CD4-positive, alpha-beta memory T cell (primary cell): Measurements from ENCODE around the gene WDR26. TPM values are rescaled to one million over a fixed set of nuclear protein-coding genes. Genes with fewer than 3 reads are reported as not detected.
"Not testable (repeated sequence)": the region's sequence is repeated elsewhere in the genome, so short reads cannot be mapped to it uniquely, and the experiment has no call there.

Experiments used
- CTCF ChIA-PET: fragments of 350-600 bp; sonication (Branson Sonifier 250); formaldehyde crosslinking; loops from one replicate; lab custom pipeline; 2021; ENCODE audit warnings: inconsistent platforms; ENCODE audit not compliant: partially characterized antibody; lab: Charles Lee
- POLR2A ChIA-PET: fragments of 350-600 bp; sonication (Branson Sonifier 250); formaldehyde crosslinking; loops from one replicate; lab custom pipeline; 2021; ENCODE audit not compliant: partially characterized antibody; lab: Charles Lee
- DNase-seq, 5 donors: peaks; one replicate each; pipeline versions ENCODE4 v3.0.0 to v3.0.0-alpha.2; 2020 to 2022; ENCODE audit warnings: mixed read lengths in 1 of 5
- H3K27ac ChIP-seq: one replicate; pipeline ENCODE4 v1.7.0; 2013; ENCODE audit warnings: low read depth, low read length
- H3K27me3 ChIP-seq: 2 replicates; pipeline ENCODE4 v1.7.0; 2013; ENCODE audit warnings: mild to moderate bottlenecking, low read length, moderate library complexity; ENCODE audit not compliant: insufficient read depth
- H3K36me3 ChIP-seq: 2 replicates; pipeline ENCODE4 v1.7.0; 2013; ENCODE audit warnings: mild to moderate bottlenecking, low read length, moderate library complexity; ENCODE audit not compliant: insufficient read depth
- H3K4me1 ChIP-seq: 2 replicates; pipeline ENCODE4 v1.7.0; 2013; ENCODE audit warnings: mild to moderate bottlenecking, low read length, moderate library complexity; ENCODE audit not compliant: insufficient read depth
- H3K4me3 ChIP-seq, 2 donors: one replicate each; pipeline ENCODE4 v1.7.0; 2013; ENCODE audit warnings: low read length in 2 of 2, mild to moderate bottlenecking in 1 of 2
- H3K9me3 ChIP-seq, 2 donors: one replicate each; pipeline ENCODE4 v1.7.0; 2013; ENCODE audit warnings: low read length in 2 of 2, control low read depth in 1 of 2; ENCODE audit not compliant: control insufficient read depth in 1 of 2
- H3K27ac Mint-ChIP-seq, 7 donors: one replicate each; pipeline ENCODE4 v1.8.0; 2020 to 2021; ENCODE audit warnings: mixed read lengths in 7 of 7, mild to moderate bottlenecking in 6 of 7, inconsistent platforms in 3 of 7, moderate library complexity in 3 of 7
- H3K27me3 Mint-ChIP-seq, 2 donors: one replicate each; pipeline ENCODE4 v1.8.0; 2020 to 2021; ENCODE audit warnings: mixed read lengths in 2 of 2
- H3K36me3 Mint-ChIP-seq, 2 donors: one replicate each; pipeline ENCODE4 v1.8.0; 2020 to 2021; ENCODE audit warnings: mixed read lengths in 2 of 2, inconsistent platforms in 1 of 2, mild to moderate bottlenecking in 1 of 2
- H3K4me1 Mint-ChIP-seq, 4 donors: one replicate each; pipeline ENCODE4 v1.8.0; 2020 to 2021; ENCODE audit warnings: mixed read lengths in 4 of 4, mild to moderate bottlenecking in 1 of 4
- H3K4me3 Mint-ChIP-seq, 8 donors: one replicate each; pipeline ENCODE4 v1.8.0; 2020 to 2021; ENCODE audit warnings: mixed read lengths in 8 of 8, mild to moderate bottlenecking in 7 of 8, moderate library complexity in 6 of 8, inconsistent platforms in 3 of 8
- H3K9me3 Mint-ChIP-seq, 8 donors: one replicate each; pipeline ENCODE4 v1.8.0; 2020 to 2021; ENCODE audit warnings: mixed read lengths in 8 of 8, mild to moderate bottlenecking in 5 of 8, inconsistent platforms in 3 of 8, moderate library complexity in 1 of 8
- intact Hi-C: fragments of 100-400 bp; cut with micrococcal nuclease; formaldehyde crosslinking; loops from one replicate; pipeline ENCODE4 v1.15.1; 2023
- polyA plus RNA-seq, 2 donors: library from polyadenylated mRNA; unstranded; fragments of 300-500 nt; fragmentation: Illumina TruSeq; gene quantifications; one replicate each; pipeline ENCODE4 v1.2.3, GENCODE V29; 2021
- total RNA-seq, 2 experiments: library from RNA; stranded (reverse); gene quantifications; one replicate each; pipeline ENCODE4 v1.2.3, GENCODE V29; 2021

Gene WDR26
- total and polyA plus RNA-seq, 4 experiments from 2014 or later: 2.9 to 123 (median 62.4) TPM

- Mint-ChIP-seq H3K36me3 (peaks cover 8 to 43% of the 10 kb centered on the region in 2 donors), H3K27me3 (no peaks in the 10 kb centered on the region), H3K4me3 (peak overlapping the region; percentile 89 to 97 (median 94)), H3K9me3 (no peaks in the 10 kb centered on the region), H3K4me1 (peaks cover 42 to 74% (median 56%) of the 10 kb centered on the region in 4 donors), H3K27ac (peak overlapping the region; percentile 81 to 97 (median 92))
- no peak for DNase-seq
- Histone ChIP-seq H3K4me1 (peaks cover 74% of the 10 kb centered on the region), H3K9me3 (no peaks in the 10 kb centered on the region), H3K27me3 (no peaks in the 10 kb centered on the region), H3K4me3 (peak overlapping the region; percentile 58 to 79), H3K27ac (peak overlapping the region; percentile 81), H3K36me3 (peaks cover 9% of the 10 kb centered on the region)
- ChIA-PET POLR2A (interaction anchor here (0.6 to 7.6 kb wide), 17 partner anchors 10 to 318 kb away, joined by 3 to 43 read pairs (median 8); partner anchors contain the start of genes DEGS1, FBXO28 and NVL), CTCF (interaction anchor here (1.1 to 9.7 kb wide), 4 partner anchors 25 to 316 kb away, joined by 3 to 79 read pairs (median 6); no protein-coding TSS in a partner anchor)
- intact Hi-C loops: loop anchor here (2.0 to 10.0 kb wide), 5 partner anchors 47 to 1719 kb away; partner anchors contain the start of genes AIDA, BROX, DEGS1 and H3-3A
Observed at GRCh38 chr1:224432146-224432545, 2.5 kb downstream of the WDR26 start.

GRCh38 chr1:224431726-224432125, 2.9 kb downstream of the WDR26 start:
- Histone ChIP-seq H3K27ac (peak overlapping the region; percentile 81), H3K4me1 (peaks cover 74% of the 10 kb centered on the region), H3K27me3 (no peaks in the 10 kb centered on the region), H3K4me3 (peak overlapping the region; percentile 58 to 79), H3K9me3 (no peaks in the 10 kb centered on the region), H3K36me3 (peaks cover 9% of the 10 kb centered on the region)
- Mint-ChIP-seq H3K9me3 (no peaks in the 10 kb centered on the region), H3K4me3 (peak overlapping the region; percentile 89 to 97 (median 94)), H3K27ac (peak overlapping the region; percentile 26 to 97 (median 85)), H3K27me3 (no peaks in the 10 kb centered on the region), H3K36me3 (peaks cover 10 to 43% of the 10 kb centered on the region in 2 donors), H3K4me1 (peaks cover 40 to 71% (median 54%) of the 10 kb centered on the region in 4 donors)
- intact Hi-C loops: loop anchor here (2.0 to 10.0 kb wide), 5 partner anchors 47 to 1719 kb away; partner anchors contain the start of genes AIDA, BROX, DEGS1 and H3-3A
- CTCF ChIA-PET: interaction anchor here (1.1 to 9.7 kb wide), 4 partner anchors 25 to 316 kb away, joined by 3 to 79 read pairs (median 6); no protein-coding TSS in a partner anchor
- POLR2A ChIA-PET: interaction anchor here (0.6 to 7.6 kb wide), 19 partner anchors 11 to 440 kb away, joined by 3 to 43 read pairs (median 8); partner anchors contain the start of genes CNIH4, DEGS1, FBXO28 and NVL
- DNase-seq: no peak

- Histone ChIP-seq H3K9me3 (no peaks in the 10 kb centered on the region), H3K27me3 (no peaks in the 10 kb centered on the region), H3K4me1 (peaks cover 65% of the 10 kb centered on the region), H3K27ac (peak overlapping the region; percentile 34), H3K36me3 (peaks cover 9% of the 10 kb centered on the region), H3K4me3 (peak overlapping the region in 1 of 2 donors; percentile 8)
- Mint-ChIP-seq H3K4me1 (peaks cover 33 to 67% (median 48%) of the 10 kb centered on the region in 4 donors), H3K27ac (peak overlapping the region; percentile 76 to 94 (median 87)), H3K4me3 (peak overlapping the region; percentile 69 to 84 (median 78)), H3K9me3 (no peaks in the 10 kb centered on the region), H3K36me3 (peaks cover 10 to 49% of the 10 kb centered on the region in 2 donors), H3K27me3 (no peaks in the 10 kb centered on the region)
- DNase-seq: peak; percentile 57 to 83 (median 64)
- ChIA-PET CTCF (interaction anchor here (1.3 to 9.7 kb wide), 3 partner anchors 26 to 315 kb away, joined by 3 to 79 read pairs (median 10); no protein-coding TSS in a partner anchor), POLR2A (interaction anchor here (0.7 to 7.6 kb wide), 11 partner anchors 12 to 438 kb away, joined by 3 to 43 read pairs (median 7); partner anchors contain the start of genes CNIH4 and FBXO28)
- intact Hi-C loops: loop anchor here (1.0 to 10.0 kb wide), 5 partner anchors 27 to 1632 kb away; partner anchors contain the start of genes DEGS1 and H3-3A
Observed at GRCh38 chr1:224430511-224431113, 4.0 kb downstream of the WDR26 start.

- Histone ChIP-seq H3K27ac (no peak overlapping the region), H3K27me3 (no peaks in the 10 kb centered on the region), H3K4me1 (peaks cover 65% of the 10 kb centered on the region), H3K9me3 (no peaks in the 10 kb centered on the region), H3K4me3 (no peak overlapping the region), H3K36me3 (peaks cover 9% of the 10 kb centered on the region)
- Mint-ChIP-seq H3K4me1 (peaks cover 36 to 67% (median 50%) of the 10 kb centered on the region in 4 donors), H3K9me3 (no peaks in the 10 kb centered on the region), H3K36me3 (peaks cover 18 to 54% of the 10 kb centered on the region in 2 donors), H3K27ac (peak overlapping the region in 2 of 7 donors; percentile 2 to 72), H3K4me3 (peak overlapping the region in 1 of 8 donors; percentile 21), H3K27me3 (no peaks in the 10 kb centered on the region)
- intact Hi-C loops: loop anchor here (1.0 to 10.0 kb wide), 5 partner anchors 28 to 1633 kb away; partner anchors contain the start of genes DEGS1 and H3-3A
- ChIA-PET CTCF (interaction anchor here (0.8 to 9.7 kb wide), 3 partner anchors 14 to 47 kb away, joined by 3 to 79 read pairs (median 3); no protein-coding TSS in a partner anchor), POLR2A (interaction anchor here (0.7 to 7.6 kb wide), 11 partner anchors 12 to 316 kb away, joined by 3 to 43 read pairs (median 7); partner anchors contain the start of genes CNIH4 and FBXO28)
- DNase-seq: no peak
Observed at GRCh38 chr1:224429616-224430326, 4.8 kb downstream of the WDR26 start.

- H3K4me3 ChIP-seq, H3K27me3 Mint-ChIP-seq, H3K9me3 ChIP-seq, DNase-seq, H3K27ac ChIP-seq, intact Hi-C loops, H3K9me3 Mint-ChIP-seq, H3K27me3 ChIP-seq: not testable (repeated sequence)
- H3K4me1 ChIP-seq: peaks cover 65% of the 10 kb centered on the region
- peak overlapping the region in 5 of 8 donors; percentile 16 to 43 (median 17) for H3K4me3 Mint-ChIP-seq
- POLR2A ChIA-PET: interaction anchor here (1.0 to 7.6 kb wide), 2 partner anchors 51 to 88 kb away, joined by 3 to 43 read pairs; no protein-coding TSS in a partner anchor
- H3K4me1 Mint-ChIP-seq: peaks cover 39 to 73% (median 57%) of the 10 kb centered on the region in 4 donors
- H3K36me3 Mint-ChIP-seq: peaks cover 27 to 64% of the 10 kb centered on the region in 2 donors
- CTCF ChIA-PET: interaction anchor here (0.7 to 9.7 kb wide), 3 partner anchors 18 to 46 kb away, joined by 3 to 79 read pairs (median 3); no protein-coding TSS in a partner anchor
- peak overlapping the region in 1 of 7 donors; percentile 72 for H3K27ac Mint-ChIP-seq
- H3K36me3 ChIP-seq: peaks cover 17% of the 10 kb centered on the region
Observed at GRCh38 chr1:224428713-224429112, 5.9 kb downstream of the WDR26 start.

GRCh38 chr1:224427346-224427745, 7.3 kb downstream of the WDR26 start:
- H3K27me3 ChIP-seq: no peaks in the 10 kb centered on the region
- CTCF ChIA-PET: interaction anchor here (0.8 to 9.7 kb wide), 2 partner anchors 30 to 33 kb away, joined by 3 to 79 read pairs; no protein-coding TSS in a partner anchor
- H3K9me3 ChIP-seq: no peaks in the 10 kb centered on the region
- Mint-ChIP-seq H3K9me3 (no peaks in the 10 kb centered on the region), H3K27ac (peak overlapping the region in 3 of 7 donors; percentile 55 to 62 (median 56)), H3K4me3 (peak overlapping the region in 4 of 8 donors; percentile 26 to 49 (median 42)), H3K36me3 (peaks cover 37 to 63% of the 10 kb centered on the region in 2 donors), H3K27me3 (no peaks in the 10 kb centered on the region), H3K4me1 (peaks cover 32 to 67% (median 55%) of the 10 kb centered on the region in 4 donors)
- no peak overlapping the region for H3K27ac ChIP-seq
- no peak overlapping the region for H3K4me3 ChIP-seq
- peaks cover 60% of the 10 kb centered on the region for H3K4me1 ChIP-seq
- intact Hi-C loops: no loop called here
- DNase-seq: no peak
- H3K36me3 ChIP-seq: peaks cover 29% of the 10 kb centered on the region
- POLR2A ChIA-PET: interaction anchor here (0.9 to 1.1 kb wide), 2 partner anchors 21 to 29 kb away, joined by 3 to 4 read pairs; no protein-coding TSS in a partner anchor
